Fibroblast of skin of left quadriceps (primary cell): ENCODE results near the gene TOMM70.
A peak's percentile ranks its signal among the peaks of the same experiment; 100 is the strongest.
"Not testable (repeated sequence)": the region's sequence is repeated elsewhere in the genome, so short reads cannot be mapped to it uniquely, and the experiment has no call there.

ENCODE experiments used
- DNase-seq, 2 experiments: peaks; one replicate each; pipeline ENCODE4 v3.0.0-alpha.2; 2013; ENCODE audit warnings: low read depth in 2 of 2

The TOMM70 gene

DNA sequence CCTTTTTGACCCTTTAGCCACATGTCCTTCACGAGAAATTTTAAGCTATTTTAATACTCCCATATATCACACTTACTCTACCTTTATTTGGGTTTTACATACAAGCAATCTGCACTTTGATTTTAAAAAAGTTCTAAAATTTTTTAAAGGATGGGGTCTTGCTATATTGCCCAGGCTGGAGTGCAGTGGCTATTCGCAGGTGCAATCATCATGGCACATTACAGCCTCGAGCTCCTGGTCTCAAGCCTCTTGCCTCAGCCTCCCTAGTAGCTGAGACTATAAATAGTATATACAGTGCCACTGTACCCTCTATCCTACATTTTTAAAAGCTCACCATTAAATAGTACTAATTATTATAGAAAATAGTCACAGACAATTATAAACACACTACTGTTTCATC is 36.5 kb downstream of the TOMM70 start:
- DNase-seq: no peak

- no peak for DNase-seq
Measured at GRCh38 chr3:100361897-100362296, 39.0 kb downstream of the TOMM70 start.

GRCh38 chr3:100360757-100361496 is 40.0 kb downstream of the TOMM70 start:
- DNase-seq: no peak

- DNase-seq: no peak
Measured at GRCh38 chr3:100359035-100359434, 41.9 kb downstream of the TOMM70 start.

- no peak for DNase-seq
Measured at GRCh38 chr3:100358413-100358812, 42.5 kb downstream of the TOMM70 start.

- no peak for DNase-seq
Measured at GRCh38 chr3:100354850-100355249, 46.0 kb downstream of the TOMM70 start.

DNA sequence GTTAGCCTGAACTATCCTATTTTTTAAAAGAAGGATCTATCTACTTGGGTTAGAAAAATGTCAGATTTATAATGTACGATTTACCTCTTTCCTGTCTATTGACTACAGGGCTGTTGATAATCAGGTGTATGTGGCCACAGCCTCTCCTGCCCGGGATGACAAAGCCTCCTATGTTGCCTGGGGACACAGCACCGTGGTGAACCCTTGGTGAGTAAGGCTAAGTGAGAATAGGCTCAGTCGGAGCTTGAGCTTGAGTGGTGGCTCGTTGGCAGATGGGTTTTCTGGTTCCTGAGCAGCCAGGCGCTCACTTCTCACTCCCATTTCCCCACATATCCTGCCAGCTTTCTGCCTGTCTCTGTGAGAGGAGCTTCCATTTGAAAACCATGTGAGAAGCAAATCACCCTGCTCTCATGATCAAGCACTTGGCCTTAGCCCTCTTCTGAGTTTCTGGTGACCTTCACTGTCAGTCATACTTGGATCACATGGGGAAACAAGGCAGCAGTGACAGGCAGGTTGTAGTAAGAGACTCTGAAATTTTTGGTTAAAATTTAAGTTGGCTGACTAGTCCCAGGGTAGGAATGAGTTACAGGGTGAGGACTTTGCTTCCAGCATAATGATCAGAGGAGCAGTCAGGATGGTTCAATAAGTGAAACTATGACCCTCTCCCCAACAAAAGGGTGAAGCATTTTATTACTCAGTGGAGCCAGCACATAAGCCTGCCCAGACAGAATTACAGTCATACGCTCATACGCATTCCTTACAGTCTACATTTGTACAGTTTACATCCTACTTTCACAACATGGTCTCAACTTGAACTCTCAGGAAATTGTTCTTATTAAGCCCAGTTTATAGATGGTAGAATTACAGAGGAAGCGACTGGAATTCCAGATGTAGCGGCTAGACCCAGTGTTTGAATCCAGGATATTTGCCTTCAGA is 48.3 kb downstream of the TOMM70 start:
- DNase-seq: peak; percentile 47 to 48

DNA sequence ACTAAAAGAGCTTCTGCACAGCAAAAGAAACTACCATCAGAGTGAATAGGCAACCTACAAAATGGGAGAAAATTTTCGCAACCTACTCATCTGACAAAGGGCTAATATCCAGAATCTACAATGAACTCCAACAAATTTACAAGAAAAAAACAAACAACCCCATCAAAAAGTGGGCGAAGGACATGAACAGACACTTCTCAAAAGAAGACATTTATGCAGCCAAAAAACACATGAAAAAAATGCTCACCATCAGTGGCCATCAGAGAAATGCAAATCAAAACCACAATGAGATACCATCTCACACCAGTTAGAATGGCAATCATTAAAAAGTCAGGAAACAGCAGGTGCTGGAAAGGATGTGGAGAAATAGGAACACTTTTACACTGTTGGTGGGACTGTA is 49.1 kb downstream of the TOMM70 start:
- not testable (repeated sequence) for DNase-seq

- no peak for DNase-seq
Measured at GRCh38 chr3:100348727-100349126, 52.2 kb downstream of the TOMM70 start.

GRCh38 chr3:100340527-100340926 is 60.4 kb downstream of the TOMM70 start:
- DNase-seq: no peak

DNA sequence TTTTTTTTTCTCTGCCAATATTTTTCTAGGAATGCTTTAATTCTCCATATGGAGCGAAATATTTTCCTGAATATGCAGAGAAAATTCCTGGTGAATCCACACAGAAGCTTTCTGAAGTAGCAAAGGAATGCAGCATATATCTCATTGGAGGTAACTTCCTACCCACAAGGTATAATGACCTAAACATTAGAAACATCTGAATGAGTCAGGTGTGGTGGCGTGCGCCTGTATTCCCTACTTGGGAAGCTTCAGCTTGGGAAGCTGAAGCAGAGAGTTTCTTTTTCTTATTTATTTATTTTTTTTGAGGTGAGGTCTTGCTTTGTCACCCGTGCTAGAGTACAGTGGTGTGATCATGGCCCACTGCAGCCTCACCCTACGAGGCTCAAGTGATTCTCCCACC is 61.1 kb downstream of the TOMM70 start:
- no peak for DNase-seq

- DNase-seq: no peak
Measured at GRCh38 chr3:100338911-100339310, 62.0 kb downstream of the TOMM70 start.

DNA sequence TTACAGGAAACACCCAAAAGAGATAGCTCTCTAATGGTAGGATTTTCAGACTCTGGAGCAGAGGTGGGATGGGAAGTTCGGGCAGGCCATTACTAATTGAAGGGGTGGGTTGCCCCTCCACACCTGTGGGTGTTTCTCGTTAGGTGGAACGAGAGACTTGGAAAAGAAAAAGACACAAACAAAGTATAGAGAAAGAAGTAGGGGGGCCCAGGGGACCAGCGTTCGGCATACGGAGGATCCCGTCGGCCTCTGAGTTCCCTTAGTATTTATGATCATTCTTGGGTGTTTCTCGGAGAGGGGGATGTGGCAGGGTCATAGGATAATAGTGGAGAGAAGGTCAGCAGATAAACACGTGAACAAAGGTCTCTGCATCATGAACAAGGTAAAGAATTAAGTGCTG is 64.7 kb downstream of the TOMM70 start:
- not testable (repeated sequence) for DNase-seq

GRCh38 chr3:100335434-100335833 is 65.5 kb downstream of the TOMM70 start:
- no peak for DNase-seq

GRCh38 chr3:100334488-100335351 is 66.2 kb downstream of the TOMM70 start, which contains the start of gene NIT2:
NIT2 (plus strand) TSS chr3:100334757; CDS start chr3:100334792, 35 bp downstream.
- peak; percentile 16 to 33 for DNase-seq

- DNase-seq: no peak
Measured at GRCh38 chr3:100333970-100334487, 66.9 kb downstream of the TOMM70 start.

- no peak for DNase-seq
Measured at GRCh38 chr3:100333051-100333450, 67.8 kb downstream of the TOMM70 start.

- DNase-seq: no peak
Measured at GRCh38 chr3:100331660-100332059, 69.2 kb downstream of the TOMM70 start.

DNA sequence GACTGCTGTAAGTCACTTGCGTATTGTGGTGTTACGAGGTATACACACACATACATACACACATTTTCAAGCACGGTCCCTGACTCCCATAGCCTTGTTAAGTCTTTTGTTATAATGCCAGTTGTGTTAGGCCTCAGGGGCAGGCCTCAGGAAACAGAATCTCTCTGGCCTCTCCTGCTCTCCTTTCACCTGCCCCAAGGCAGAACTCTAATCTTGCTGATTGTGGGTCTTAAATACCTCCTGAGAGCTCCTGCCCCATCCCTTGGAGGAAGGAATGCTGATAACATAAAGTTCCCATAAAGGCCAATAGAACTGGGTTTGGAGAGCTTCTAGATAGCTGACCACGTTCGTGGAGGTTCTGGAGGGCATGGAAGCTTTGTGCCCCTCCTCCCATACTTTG is 70.2 kb downstream of the TOMM70 start:
- DNase-seq: no peak

DNA sequence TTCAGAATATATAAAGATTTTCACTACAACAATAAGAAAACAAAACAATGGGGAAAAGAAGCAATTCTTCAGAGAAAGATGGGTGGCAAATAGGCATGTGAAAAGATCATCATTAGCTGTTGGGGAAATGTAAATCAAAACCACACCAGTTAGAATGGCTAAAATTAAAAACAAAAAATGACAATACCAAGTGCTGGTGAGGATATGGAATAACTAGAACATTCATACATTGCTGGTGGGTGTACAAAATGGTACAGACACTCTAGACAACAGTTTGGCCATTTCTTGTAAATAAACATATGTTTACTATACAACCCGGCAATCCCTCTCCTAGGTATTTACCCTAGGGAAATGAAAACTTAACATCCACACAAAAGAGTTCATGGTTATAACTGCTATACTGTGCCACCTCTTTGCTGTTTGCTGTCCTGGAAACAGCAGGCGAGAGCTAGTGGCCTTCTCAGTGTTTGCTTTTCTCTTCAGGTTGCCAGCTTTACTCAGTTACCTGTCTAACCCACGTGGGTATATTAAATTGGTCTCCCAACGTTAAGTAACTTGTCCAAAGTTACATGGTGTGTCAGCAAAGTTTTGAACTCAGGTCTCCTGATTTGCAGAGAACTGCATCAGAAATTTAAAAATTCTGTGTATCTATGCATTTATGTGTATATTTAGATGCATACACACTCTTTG is 70.9 kb downstream of the TOMM70 start:
- no peak for DNase-seq

- not testable (repeated sequence) for DNase-seq
Measured at GRCh38 chr3:100327377-100327776, 73.5 kb downstream of the TOMM70 start.
